Loucy (cell line): ENCODE results near the gene TOGARAM1.

ENCODE experiments used
- H2AFZ ChIP-seq: fragments of 200-600 bp; sonication (generic); 2 replicates; pipeline ENCODE4 v1.6.0; 2016; ENCODE audit warnings: antibody characterized with exemption, mild to moderate bottlenecking, low read length, moderate library complexity
- H3F3A ChIP-seq: fragments of 200-600 bp; 2 replicates; pipeline ENCODE4 v1.6.0; 2016; ENCODE audit warnings: antibody characterized with exemption, low read depth, mild to moderate bottlenecking
- H3K27me3 ChIP-seq: fragments of 200-600 bp; sonication (generic); 2 replicates; pipeline ENCODE4 v1.6.1; 2014; ENCODE audit warnings: low read length, mild to moderate bottlenecking; ENCODE audit not compliant: insufficient read depth, poor library complexity, severe bottlenecking
- H3K36me3 ChIP-seq: fragments of 200-600 bp; sonication (generic); 2 replicates; pipeline ENCODE4 v1.6.1; 2016; ENCODE audit warnings: low read length; ENCODE audit not compliant: insufficient read depth
- H3K4me1 ChIP-seq: fragments of 200-600 bp; sonication (generic); 2 replicates; pipeline ENCODE4 v1.5.1; 2014; ENCODE audit warnings: low read length, mild to moderate bottlenecking; ENCODE audit not compliant: insufficient read depth, poor library complexity, severe bottlenecking
- H3K4me2 ChIP-seq: fragments of 200-600 bp; sonication (generic); 2 replicates; pipeline ENCODE4 v1.6.0; 2014; ENCODE audit warnings: antibody characterized with exemption, low read length, low read depth, mild to moderate bottlenecking; ENCODE audit not compliant: poor library complexity, severe bottlenecking
- H3K4me3 ChIP-seq: fragments of 200-600 bp; sonication (generic); 2 replicates; pipeline ENCODE4 v1.5.1; 2014; ENCODE audit warnings: low read length, mild to moderate bottlenecking, mixed read lengths; ENCODE audit not compliant: poor library complexity, severe bottlenecking
- H3K79me2 ChIP-seq: fragments of 200-600 bp; sonication (generic); 2 replicates; pipeline ENCODE4 v1.6.1; 2014; ENCODE audit warnings: low read length; ENCODE audit not compliant: insufficient read depth
- H3K9ac ChIP-seq: fragments of 200-600 bp; sonication (generic); 2 replicates; pipeline ENCODE4 v1.6.0; 2014; ENCODE audit warnings: mild to moderate bottlenecking, low read depth, low read length, moderate library complexity; ENCODE audit not compliant: poor library complexity, severe bottlenecking
- H3K9me2 ChIP-seq: fragments of 200-600 bp; sonication (generic); replicated peaks from 2 replicates; pipeline ENCODE4 v1.6.1; 2016; ENCODE audit warnings: low read depth, low read length, mixed read lengths
- H3K9me3 ChIP-seq: fragments of 200-600 bp; sonication (generic); 2 replicates; pipeline ENCODE4 v1.6.1; 2014; ENCODE audit warnings: mild to moderate bottlenecking, antibody characterized with exemption, low read length, low read depth; ENCODE audit not compliant: insufficient read depth
- H4K20me1 ChIP-seq: fragments of 200-600 bp; sonication (generic); 2 replicates; pipeline ENCODE4 v1.6.0; 2014; ENCODE audit warnings: antibody characterized with exemption, low read length, mild to moderate bottlenecking; ENCODE audit not compliant: insufficient read depth, poor library complexity, severe bottlenecking
- EZH2phosphoT487 ChIP-seq: fragments of 200-600 bp; IDR thresholded peaks from 2 replicates; pipeline ENCODE4 v1.6.1; 2018; ENCODE audit warnings: antibody characterized with exemption, mild to moderate bottlenecking, moderate library complexity, borderline replicate concordance
- TF ChIP-seq, protein P1 (sequence below): fragments of 200-600 bp; sonication (generic); conservative IDR thresholded peaks from 2 replicates; pipeline ENCODE4 v1.5.1; 2014; ENCODE audit warnings: mild to moderate bottlenecking, antibody characterized with exemption, low read length

The TOGARAM1 gene

DNA sequence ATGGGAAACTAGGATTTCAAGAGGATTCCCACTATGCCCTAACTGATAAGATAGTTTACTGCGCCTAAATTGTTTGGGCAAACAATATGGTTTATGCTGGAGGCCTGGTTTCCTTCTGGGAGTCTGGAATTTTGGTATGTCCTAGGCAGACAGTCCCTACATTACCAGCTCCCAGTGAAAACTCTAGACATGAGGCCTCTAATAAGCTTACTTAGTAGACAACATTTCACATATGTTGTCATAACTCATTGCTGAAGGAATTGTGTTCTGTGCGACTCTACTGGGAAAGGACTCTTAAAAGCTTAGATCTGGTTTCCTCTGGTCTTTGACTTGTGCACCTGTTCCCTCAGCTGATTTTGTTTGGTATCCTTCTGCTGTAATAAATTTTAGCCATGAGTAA, 104.0 kb downstream of the TOGARAM1 start:
- no peak overlapping the region for H2AFZ ChIP-seq
- H3K4me3 ChIP-seq: no peak overlapping the region
- no peaks in the 10 kb centered on the region for H3K9me3 ChIP-seq
- H3K79me2 ChIP-seq: no peaks in the 10 kb centered on the region
- H3K4me2 ChIP-seq: no peak overlapping the region
- no peaks in the 10 kb centered on the region for H4K20me1 ChIP-seq
- no peaks in the 10 kb centered on the region for H3K27me3 ChIP-seq
- TF ChIP-seq, protein P1, sequence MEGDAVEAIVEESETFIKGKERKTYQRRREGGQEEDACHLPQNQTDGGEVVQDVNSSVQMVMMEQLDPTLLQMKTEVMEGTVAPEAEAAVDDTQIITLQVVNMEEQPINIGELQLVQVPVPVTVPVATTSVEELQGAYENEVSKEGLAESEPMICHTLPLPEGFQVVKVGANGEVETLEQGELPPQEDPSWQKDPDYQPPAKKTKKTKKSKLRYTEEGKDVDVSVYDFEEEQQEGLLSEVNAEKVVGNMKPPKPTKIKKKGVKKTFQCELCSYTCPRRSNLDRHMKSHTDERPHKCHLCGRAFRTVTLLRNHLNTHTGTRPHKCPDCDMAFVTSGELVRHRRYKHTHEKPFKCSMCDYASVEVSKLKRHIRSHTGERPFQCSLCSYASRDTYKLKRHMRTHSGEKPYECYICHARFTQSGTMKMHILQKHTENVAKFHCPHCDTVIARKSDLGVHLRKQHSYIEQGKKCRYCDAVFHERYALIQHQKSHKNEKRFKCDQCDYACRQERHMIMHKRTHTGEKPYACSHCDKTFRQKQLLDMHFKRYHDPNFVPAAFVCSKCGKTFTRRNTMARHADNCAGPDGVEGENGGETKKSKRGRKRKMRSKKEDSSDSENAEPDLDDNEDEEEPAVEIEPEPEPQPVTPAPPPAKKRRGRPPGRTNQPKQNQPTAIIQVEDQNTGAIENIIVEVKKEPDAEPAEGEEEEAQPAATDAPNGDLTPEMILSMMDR: no peak
- no peak for TF ChIP-seq EZH2phosphoT487
- no peak overlapping the region for H3K9ac ChIP-seq
- H3K36me3 ChIP-seq: no peaks in the 10 kb centered on the region
- H3F3A ChIP-seq: no peaks in the 10 kb centered on the region
- H3K4me1 ChIP-seq: no peaks in the 10 kb centered on the region
- no peaks in the 10 kb centered on the region for H3K9me2 ChIP-seq

DNA sequence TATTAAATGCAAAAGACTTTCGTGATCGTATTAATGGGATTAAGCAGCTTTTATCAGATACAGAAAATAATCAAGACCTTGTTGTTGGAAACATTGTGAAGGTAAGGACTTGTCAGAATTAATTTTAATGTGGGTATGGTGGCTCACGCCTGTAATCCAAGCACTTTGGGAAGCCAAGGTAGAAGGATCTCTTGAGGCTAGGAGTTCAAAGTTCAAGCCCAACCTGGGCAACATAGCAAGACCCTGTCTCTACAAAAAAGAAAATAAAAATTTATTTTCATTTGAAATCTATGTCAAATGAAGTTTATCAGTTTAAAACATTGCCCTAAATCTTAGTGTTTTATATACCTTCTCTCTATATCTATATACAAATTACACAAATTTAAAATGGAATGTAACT, 104.7 kb downstream of the TOGARAM1 start:
- Histone ChIP-seq H3F3A (no peaks in the 10 kb centered on the region), H4K20me1 (no peaks in the 10 kb centered on the region), H3K4me3 (no peak overlapping the region), H3K4me1 (no peaks in the 10 kb centered on the region), H2AFZ (no peak overlapping the region), H3K27me3 (no peaks in the 10 kb centered on the region), H3K36me3 (no peaks in the 10 kb centered on the region), H3K9me3 (no peaks in the 10 kb centered on the region), H3K9me2 (no peaks in the 10 kb centered on the region), H3K4me2 (no peak overlapping the region), H3K79me2 (no peaks in the 10 kb centered on the region), H3K9ac (no peak overlapping the region)
- no peak for TF ChIP-seq EZH2phosphoT487
- TF ChIP-seq, protein P1: no peak

DNA sequence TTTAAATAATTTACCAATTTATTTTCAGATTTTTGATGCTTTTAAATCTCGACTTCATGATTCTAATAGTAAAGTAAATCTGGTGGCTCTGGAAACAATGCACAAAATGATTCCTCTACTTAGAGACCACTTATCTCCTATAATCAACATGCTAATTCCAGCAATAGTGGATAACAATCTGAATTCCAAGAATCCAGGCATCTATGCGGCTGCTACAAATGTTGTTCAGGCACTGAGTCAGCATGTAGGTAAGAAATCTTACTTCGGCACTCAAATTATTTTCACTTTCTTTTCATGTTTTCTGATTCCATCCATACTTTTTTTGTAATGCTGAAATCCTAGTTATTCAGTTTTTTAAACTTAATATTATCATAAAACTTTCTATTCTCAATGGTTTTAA, 106.4 kb downstream of the TOGARAM1 start:
- no peaks in the 10 kb centered on the region for H3K36me3 ChIP-seq
- no peaks in the 10 kb centered on the region for H3K79me2 ChIP-seq
- H3K4me3 ChIP-seq: no peak overlapping the region
- H3K4me2 ChIP-seq: no peak overlapping the region
- no peaks in the 10 kb centered on the region for H3K9me3 ChIP-seq
- no peak overlapping the region for H2AFZ ChIP-seq
- H3K27me3 ChIP-seq: no peaks in the 10 kb centered on the region
- no peaks in the 10 kb centered on the region for H3K9me2 ChIP-seq
- no peak overlapping the region for H3K9ac ChIP-seq
- H3F3A ChIP-seq: no peaks in the 10 kb centered on the region
- TF ChIP-seq EZH2phosphoT487: no peak
- TF ChIP-seq, protein P1: no peak
- H3K4me1 ChIP-seq: no peaks in the 10 kb centered on the region
- no peaks in the 10 kb centered on the region for H4K20me1 ChIP-seq
